Lower leg skin (tissue), 4 donors: ENCODE data around the gene RTCA. TPM values are rescaled to one million over a fixed set of nuclear protein-coding genes. Genes with fewer than 3 reads are reported as not detected.
A peak's percentile ranks its signal among the peaks of the same experiment; 100 is the strongest.

Experiments
- DNase-seq, 2 donors: peaks; one replicate each; pipeline ENCODE4 v3.0.0-alpha.2; 2019; ENCODE audit warnings: low spot score in 2 of 2
- H3K4me3 ChIP-seq: fragments of 200-600 bp; sonication (generic); 2 replicates; pipeline ENCODE4 v1.5.1; 2017; ENCODE audit warnings: mild to moderate bottlenecking, low read depth; ENCODE audit not compliant: poor library complexity, severe bottlenecking
- POLR2A ChIP-seq, 2 donors: fragments of 450-650 bp; IDR thresholded peaks; one replicate each; pipeline ENCODE4 v1.6.1; 2016 to 2017; ENCODE audit warnings: antibody characterized with exemption in 2 of 2, mild to moderate bottlenecking in 1 of 2, moderate library complexity in 1 of 2
- WGBS, 2 donors: methylation state at CpG; one replicate each; pipeline ENCODE4 v1.1.5; 2018; 5-methylcytosine and 5-hydroxymethylcytosine counted together
- intact Hi-C: fragments of 100-400 bp; cut with DNase I; formaldehyde crosslinking; loops from one replicate; pipeline ENCODE4 v1.15.0; 2023; ENCODE audit warnings: low total_unique reads
- total RNA-seq, 4 donors: library from RNA; depleted of rRNA; stranded (reverse); fragments of >200 nt; gene quantifications; one replicate each; pipeline ENCODE4 v1.1.0, GENCODE V29; 2016
- TF ChIP-seq, protein P1 (sequence below), 3 donors: fragments of 450-650 bp; IDR thresholded peaks; one replicate each; pipeline ENCODE4 v1.5.1; 2016; ENCODE audit warnings: antibody characterized with exemption in 3 of 3, mild to moderate bottlenecking in 3 of 3, moderate library complexity in 2 of 3

The RTCA gene
- total RNA-seq, 4 donors from 2014 or later, result 13.0 to 26.6 (median 17.1) TPM

DNA sequence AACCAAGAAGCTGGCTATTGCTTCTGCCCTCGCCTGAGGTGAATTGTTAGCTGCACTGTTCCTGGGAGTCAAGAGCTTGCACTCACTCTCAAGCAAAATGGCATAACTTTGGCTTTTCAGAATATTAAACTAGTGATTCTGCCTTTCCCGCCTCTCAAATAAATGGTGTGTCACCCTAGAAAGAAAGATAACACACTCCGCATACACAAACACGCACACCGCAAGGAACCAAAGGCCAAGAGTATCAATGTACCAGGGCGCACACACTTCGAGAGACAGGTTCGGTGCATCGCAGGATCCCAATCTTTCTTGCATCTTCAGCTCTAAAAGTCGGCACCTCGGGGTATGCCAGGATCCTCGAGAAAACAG, 470 bp upstream of the RTCA start:
- no peak for TF ChIP-seq POLR2A (IDR thresholded peaks at IDR 0.05)
- TF ChIP-seq, protein P1, sequence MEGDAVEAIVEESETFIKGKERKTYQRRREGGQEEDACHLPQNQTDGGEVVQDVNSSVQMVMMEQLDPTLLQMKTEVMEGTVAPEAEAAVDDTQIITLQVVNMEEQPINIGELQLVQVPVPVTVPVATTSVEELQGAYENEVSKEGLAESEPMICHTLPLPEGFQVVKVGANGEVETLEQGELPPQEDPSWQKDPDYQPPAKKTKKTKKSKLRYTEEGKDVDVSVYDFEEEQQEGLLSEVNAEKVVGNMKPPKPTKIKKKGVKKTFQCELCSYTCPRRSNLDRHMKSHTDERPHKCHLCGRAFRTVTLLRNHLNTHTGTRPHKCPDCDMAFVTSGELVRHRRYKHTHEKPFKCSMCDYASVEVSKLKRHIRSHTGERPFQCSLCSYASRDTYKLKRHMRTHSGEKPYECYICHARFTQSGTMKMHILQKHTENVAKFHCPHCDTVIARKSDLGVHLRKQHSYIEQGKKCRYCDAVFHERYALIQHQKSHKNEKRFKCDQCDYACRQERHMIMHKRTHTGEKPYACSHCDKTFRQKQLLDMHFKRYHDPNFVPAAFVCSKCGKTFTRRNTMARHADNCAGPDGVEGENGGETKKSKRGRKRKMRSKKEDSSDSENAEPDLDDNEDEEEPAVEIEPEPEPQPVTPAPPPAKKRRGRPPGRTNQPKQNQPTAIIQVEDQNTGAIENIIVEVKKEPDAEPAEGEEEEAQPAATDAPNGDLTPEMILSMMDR (IDR thresholded peaks at IDR 0.05), result no peak
- intact Hi-C loops, result no loop called here
- DNase-seq, result no peak
- H3K4me3 ChIP-seq, result peak overlapping the region; percentile 96
- 0 to 2% methylated on average over 12 of the region's 12 CpGs for WGBS, 2 donors

DNA sequence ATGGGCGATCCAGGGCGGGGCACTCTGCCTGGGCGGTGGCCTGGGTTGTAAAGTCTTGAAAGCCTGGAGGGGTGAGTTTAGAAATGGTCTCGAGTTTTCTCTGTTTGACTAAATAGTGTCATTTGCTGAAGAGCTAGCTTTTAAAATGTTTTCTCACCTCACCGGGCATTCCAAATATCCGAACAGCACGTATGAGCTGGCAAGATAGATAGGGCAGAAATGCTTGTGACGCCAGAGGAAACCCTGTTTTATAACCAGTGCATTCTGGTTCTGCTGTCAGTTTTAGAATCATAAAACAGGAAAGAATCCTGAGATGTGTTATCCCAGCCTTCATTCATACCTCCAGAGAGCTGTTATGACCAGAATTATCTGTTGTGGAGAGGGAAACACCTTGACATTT, 725 bp downstream of the RTCA start:
- 0 to 1% methylated on average over 8 of the region's 8 CpGs for WGBS, 2 donors
- TF ChIP-seq POLR2A (IDR thresholded peaks at IDR 0.05), result no peak
- TF ChIP-seq, protein P1 (IDR thresholded peaks at IDR 0.05), result no peak
- intact Hi-C loops, result no loop called here
- H3K4me3 ChIP-seq, result peak overlapping the region; percentile 96
- DNase-seq, result no peak

DNA sequence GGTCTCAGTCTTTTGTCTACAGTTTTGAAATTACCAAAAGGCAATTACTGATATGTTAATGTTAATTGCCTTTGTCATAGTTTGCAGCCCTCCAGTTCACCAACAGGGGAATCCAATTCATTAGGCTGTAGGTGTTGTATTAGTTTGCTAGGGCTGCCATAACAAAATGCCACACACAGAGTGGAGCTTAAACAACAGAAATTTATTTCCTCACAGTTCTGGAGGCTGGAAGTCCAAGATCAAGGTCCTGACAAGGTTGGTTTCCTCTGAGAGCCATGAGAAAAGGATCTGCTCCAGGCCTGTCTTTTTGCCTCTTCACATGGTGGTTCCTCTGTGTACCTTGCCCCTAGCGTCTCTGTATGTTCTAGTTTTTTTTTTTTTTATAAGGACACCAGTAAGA, 1.3 kb downstream of the RTCA start:
- 79 to 82% methylated on average over 1 of the region's 1 CpG for WGBS, 2 donors
- intact Hi-C loops, result no loop called here
- TF ChIP-seq, protein P1 (IDR thresholded peaks at IDR 0.05), result no peak
- TF ChIP-seq POLR2A (IDR thresholded peaks at IDR 0.05), result no peak
- H3K4me3 ChIP-seq, result no peak overlapping the region
- no peak for DNase-seq

DNA sequence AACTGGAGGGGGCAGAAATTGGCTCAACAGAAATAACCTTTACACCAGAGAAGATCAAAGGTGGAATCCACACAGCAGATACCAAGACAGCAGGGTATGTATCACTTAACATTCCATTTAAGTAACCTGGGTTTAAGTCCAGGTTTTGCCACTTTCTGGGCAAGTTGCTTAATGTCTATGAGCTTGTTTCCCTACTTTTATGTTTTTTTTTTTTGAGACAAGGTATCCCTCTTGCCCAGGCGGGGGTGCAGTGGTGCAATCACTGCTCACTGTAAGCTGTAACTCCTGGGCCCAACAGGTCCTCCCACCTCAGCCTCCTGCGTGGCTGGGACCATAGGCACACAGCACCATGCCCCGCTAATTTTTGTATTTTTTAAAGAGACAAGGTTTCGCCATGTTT, 2.2 kb downstream of the RTCA start:
- WGBS, 2 donors, result 97 to 99% methylated on average over 4 of the region's 4 CpGs
- intact Hi-C loops, result no loop called here
- DNase-seq, result no peak
- TF ChIP-seq, protein P1 (IDR thresholded peaks at IDR 0.05), result no peak
- TF ChIP-seq POLR2A (IDR thresholded peaks at IDR 0.05), result no peak
- H3K4me3 ChIP-seq, result no peak overlapping the region

DNA sequence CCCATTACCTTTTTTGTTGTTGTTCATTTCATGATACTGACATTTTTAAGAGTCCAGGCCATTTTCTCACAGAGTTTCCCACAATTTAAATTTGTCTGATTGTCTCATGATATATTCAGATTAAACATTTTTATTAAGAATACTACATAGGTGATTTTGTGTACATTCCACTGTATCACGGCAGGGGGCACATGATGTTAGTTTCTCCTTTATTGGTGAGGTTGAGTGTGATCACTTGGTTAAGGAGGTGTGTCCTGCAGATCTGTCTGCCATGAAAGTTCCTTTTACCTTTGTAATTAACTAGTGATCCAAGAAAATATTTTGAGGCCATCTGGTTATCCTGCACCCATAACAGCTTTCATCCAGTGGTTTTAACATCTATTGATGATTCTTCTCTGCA, 11.8 kb downstream of the RTCA start:
- H3K4me3 ChIP-seq, result no peak overlapping the region
- TF ChIP-seq, protein P1 (IDR thresholded peaks at IDR 0.05), result no peak
- TF ChIP-seq POLR2A (IDR thresholded peaks at IDR 0.05), result no peak
- WGBS, 2 donors, result 73 to 88% methylated on average over 1 of the region's 1 CpG
- intact Hi-C loops, result no loop called here
- DNase-seq, result no peak

DNA sequence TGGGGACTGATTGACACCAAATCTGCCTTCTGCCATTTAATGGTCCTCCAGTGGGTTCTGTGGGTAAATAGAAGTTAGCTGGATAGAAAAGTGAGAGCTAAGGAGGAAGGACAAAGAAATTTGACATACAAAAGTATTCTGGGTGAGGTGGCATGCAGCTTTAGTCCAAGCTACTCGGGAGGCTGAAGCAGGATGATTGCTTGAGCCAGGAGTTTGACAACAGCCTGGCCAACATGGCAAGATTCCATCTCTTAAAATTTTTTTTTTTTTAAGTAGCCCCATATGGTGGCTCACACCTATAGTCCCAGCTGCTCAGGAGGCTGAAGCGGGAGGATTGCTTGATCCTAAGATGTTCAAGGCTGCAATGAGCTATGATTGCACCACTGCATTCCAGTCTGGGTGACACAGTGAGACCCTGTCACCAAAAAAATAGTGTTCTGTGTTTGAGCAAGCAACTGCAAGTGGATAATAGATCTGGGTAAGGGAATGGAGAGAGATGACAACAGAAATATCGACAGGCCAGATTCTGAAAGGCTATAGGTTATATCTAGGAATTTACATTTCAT, 13.4 kb downstream of the RTCA start:
- TF ChIP-seq, protein P1 (IDR thresholded peaks at IDR 0.05), result no peak
- TF ChIP-seq POLR2A (IDR thresholded peaks at IDR 0.05), result no peak
- intact Hi-C loops, result no loop called here
- WGBS, 2 donors, result 81 to 84% methylated on average over 3 of the region's 3 CpGs
- DNase-seq, result no peak
- no peak overlapping the region for H3K4me3 ChIP-seq
